ENCODE data around the gene SYT10.

Gene SYT10, protein sequence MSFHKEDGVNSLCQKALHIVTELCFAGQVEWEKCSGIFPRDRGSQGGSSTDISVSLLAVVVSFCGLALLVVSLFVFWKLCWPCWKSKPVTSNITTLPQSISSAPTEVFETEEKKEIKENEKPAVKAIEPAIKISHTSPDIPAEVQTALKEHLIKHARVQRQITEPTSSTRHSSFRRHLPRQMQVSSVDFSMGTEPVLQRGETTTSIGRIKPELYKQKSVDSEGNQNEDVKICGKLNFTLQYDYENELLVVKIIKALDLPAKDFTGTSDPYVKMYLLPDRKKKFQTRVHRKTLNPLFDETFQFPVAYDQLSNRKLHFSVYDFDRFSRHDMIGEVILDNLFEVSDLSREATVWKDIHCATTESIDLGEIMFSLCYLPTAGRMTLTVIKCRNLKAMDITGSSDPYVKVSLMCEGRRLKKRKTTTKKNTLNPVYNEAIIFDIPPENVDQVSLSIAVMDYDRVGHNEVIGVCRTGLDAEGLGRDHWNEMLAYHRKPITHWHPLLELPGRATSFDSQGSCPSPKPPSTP

DNA sequence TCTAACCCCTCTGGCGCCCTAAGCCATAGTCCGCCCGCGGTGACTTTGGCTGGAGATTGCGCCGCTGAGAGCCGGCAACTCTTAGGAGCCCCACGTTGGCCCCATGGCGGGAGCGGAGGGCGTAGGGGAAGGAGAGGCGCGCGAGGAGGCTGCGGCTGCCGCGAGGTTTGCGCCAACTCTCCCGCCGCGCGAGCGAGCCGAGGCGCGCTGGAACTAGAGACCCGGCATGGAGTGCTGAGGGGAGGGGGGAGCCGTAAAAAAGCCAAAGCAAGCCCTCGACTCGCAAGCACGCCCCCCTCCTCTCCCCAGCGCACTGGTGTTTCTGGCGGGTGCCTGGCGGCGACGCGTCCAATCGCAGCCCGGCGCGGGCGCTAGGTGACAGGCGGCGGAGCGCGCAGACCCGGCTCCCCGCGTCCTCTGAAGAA, at the start of gene SYT10:
SYT10 (minus strand) TSS at position 233 of the 425 bp plus-strand sequence. CDS start 297 bp downstream, outside the sequence.
- TF ChIP-seq, protein P1, sequence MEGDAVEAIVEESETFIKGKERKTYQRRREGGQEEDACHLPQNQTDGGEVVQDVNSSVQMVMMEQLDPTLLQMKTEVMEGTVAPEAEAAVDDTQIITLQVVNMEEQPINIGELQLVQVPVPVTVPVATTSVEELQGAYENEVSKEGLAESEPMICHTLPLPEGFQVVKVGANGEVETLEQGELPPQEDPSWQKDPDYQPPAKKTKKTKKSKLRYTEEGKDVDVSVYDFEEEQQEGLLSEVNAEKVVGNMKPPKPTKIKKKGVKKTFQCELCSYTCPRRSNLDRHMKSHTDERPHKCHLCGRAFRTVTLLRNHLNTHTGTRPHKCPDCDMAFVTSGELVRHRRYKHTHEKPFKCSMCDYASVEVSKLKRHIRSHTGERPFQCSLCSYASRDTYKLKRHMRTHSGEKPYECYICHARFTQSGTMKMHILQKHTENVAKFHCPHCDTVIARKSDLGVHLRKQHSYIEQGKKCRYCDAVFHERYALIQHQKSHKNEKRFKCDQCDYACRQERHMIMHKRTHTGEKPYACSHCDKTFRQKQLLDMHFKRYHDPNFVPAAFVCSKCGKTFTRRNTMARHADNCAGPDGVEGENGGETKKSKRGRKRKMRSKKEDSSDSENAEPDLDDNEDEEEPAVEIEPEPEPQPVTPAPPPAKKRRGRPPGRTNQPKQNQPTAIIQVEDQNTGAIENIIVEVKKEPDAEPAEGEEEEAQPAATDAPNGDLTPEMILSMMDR (IDR thresholded peaks at IDR 0.05) = no peak
- DNase-seq (ENCODE audit: low spot score) = no peak

DNA sequence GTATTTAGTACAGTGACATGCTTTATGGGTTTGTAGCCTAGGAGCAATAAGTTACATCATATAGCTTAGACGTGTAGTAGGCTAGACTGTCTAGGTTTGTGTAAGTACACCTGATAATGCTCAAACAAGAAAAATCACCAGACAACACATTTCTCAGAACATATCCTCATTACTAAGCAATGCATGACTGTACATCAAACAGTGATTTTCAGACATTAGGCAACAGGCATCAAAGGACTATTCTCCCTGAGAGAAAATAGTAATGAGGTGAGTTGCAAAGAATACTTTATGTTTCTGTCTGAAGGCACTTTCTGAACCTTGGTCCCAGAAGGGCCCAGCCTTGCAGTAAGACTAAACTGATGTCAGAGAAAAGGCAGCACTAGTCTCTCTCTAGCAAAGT, 48.4 kb upstream of the SYT10 start:
- no peak overlapping the region for H3K4me3 ChIP-seq
- DNase-seq (ENCODE audit: low spot score) = no peak
- H3K27ac ChIP-seq = no peak overlapping the region
- TF ChIP-seq, protein P1 (IDR thresholded peaks at IDR 0.05) = no peak

More for the DNA sequence above, at the start of gene SYT10:
- H3K27ac ChIP-seq = no peak within 1 kb of the TSS
- H3K4me3 ChIP-seq = peak within 1 kb of the TSS; percentile 75

DNA sequence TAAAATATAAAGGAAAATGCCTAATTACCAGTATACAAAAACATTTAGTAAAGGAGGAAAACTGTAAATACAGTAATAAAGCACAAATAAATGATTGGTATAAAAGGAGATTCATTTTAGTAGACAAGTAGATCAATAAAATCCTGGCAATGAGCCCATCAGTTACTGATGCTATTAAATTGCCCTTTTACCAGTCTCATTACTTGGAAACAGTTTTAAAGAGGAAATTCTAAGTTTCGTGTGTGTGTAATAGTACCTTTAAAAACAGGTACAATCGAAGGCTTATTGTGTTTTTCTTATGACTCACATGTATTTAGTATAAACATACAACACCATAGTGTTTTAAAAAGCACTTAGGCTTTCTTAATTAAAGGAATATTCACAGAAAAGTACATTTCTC, 46.4 kb upstream of the SYT10 start:
- TF ChIP-seq, protein P1 (IDR thresholded peaks at IDR 0.05) = no peak
- no peak for DNase-seq (ENCODE audit: low spot score)
- no peak overlapping the region for H3K27ac ChIP-seq
- H3K4me3 ChIP-seq = no peak overlapping the region

DNA sequence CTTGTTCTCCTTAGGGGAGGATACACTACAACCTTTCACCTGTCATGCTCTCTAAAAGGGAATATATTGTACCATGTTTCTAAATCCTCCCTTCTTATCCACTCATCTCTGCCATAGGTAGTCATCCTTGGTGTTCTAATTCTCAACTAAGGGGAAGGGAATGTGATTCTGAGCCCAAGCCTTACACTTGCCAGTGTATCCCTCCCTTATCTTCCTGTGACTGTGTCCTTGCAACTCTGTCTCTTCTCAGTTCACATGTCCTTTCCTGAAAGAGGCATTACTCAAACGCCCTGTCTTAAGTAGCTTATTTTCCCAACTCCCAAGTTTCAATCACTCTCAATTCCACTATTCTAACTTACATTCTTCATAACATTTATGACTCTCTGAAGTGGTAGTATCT, 44.5 kb upstream of the SYT10 start:
- no peak overlapping the region for H3K4me3 ChIP-seq
- H3K27ac ChIP-seq = no peak overlapping the region
- TF ChIP-seq, protein P1 (IDR thresholded peaks at IDR 0.05) = no peak
- no peak for DNase-seq (ENCODE audit: low spot score)

DNA sequence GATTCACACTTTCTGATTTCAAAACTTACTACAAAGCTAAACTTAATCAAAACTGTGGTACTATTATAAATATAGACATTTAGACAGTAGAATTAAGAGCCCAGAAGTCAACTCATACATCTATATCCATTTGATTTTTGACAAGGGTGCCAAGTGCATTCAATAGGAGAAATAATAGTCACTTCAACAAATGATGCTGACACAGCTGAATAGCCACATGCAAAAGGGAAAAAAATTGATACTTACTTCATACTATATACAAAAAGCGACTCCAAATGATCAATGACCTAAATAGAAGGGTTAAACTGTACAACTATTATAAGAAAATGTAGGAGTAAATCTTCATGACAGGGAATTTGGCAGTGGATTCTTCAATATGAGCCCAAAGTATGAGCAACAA, 40.7 kb upstream of the SYT10 start:
- no peak overlapping the region for H3K4me3 ChIP-seq
- TF ChIP-seq, protein P1 (IDR thresholded peaks at IDR 0.05) = no peak
- no peak for DNase-seq (ENCODE audit: low spot score)
- no peak overlapping the region for H3K27ac ChIP-seq

DNA sequence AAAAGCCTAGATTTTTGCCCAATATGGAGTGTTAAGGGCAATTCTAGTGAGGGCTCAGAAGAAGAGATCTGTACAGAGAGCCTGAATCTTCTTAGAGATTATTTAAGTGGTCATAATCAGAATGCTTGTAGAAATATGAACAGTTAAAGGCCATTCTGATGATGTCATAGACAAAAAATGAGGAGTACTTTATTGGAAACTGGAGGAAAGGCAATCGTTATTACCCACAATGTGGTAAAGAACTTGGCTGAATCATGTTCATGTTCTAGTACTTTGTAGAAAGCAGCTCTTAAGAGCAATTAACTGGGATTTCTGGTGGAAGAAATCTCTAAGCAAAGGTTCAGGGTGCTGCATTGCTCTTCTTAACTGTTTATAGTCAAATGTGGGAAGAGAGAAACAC, 36.4 kb upstream of the SYT10 start:
- no peak for DNase-seq (ENCODE audit: low spot score)
- Histone ChIP-seq H3K27ac (no peak overlapping the region), H3K4me3 (no peak overlapping the region)
- TF ChIP-seq, protein P1 (IDR thresholded peaks at IDR 0.05) = no peak

DNA sequence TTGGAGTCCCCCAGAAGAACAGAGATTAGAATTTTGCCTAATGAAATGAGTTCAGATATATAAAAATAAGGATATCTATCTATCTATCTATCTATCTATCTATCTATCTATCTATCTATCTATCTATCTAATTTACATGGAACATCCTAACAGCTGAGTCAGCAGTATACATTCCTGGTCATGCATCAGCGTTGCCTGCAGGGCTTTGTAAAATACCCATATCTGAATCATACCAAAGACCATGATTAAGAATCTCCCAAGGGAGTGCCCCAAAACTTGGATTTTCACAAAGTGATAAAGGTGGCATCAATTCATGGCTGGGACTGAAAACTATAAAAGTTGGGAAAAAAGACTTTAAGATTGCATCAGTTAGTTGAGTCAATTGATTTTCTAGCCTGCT, 32.7 kb upstream of the SYT10 start:
- DNase-seq (ENCODE audit: low spot score) = no peak
- H3K4me3 ChIP-seq = no peak overlapping the region
- TF ChIP-seq, protein P1 (IDR thresholded peaks at IDR 0.05) = no peak
- no peak overlapping the region for H3K27ac ChIP-seq
